H1 (cell line): ENCODE results near the gene ODAD3. TPM values are rescaled to one million over a fixed set of nuclear protein-coding genes. Genes with fewer than 3 reads are reported as not detected.

Source experiments
- CTCF ChIA-PET: fragments of 300-600 bp; sonication (Branson Sonifier 250); formaldehyde crosslinking; loops from one replicate; lab custom pipeline; 2021; ENCODE audit not compliant: partially characterized antibody; lab: Charles Lee
- POLR2A ChIA-PET: fragments of 300-600 bp; sonication (Branson Sonifier 250); formaldehyde crosslinking; loops from one replicate; lab custom pipeline; 2021; ENCODE audit warnings: inconsistent platforms; ENCODE audit not compliant: partially characterized antibody; lab: Charles Lee
- DNase-seq, 2 experiments: peaks; one replicate each; pipeline versions ENCODE4 v3.0.0 to v3.0.0-alpha.2; 2010 to 2022; ENCODE audit warnings: low spot score in 2 of 2, low read depth in 1 of 2, mixed read lengths in 1 of 2
- FAIRE-seq: peaks from 2 replicates; lab custom pipeline; 2011; peaks lifted over from hg19 to GRCh38; lab: Jason Lieb, UNC
- H2AFZ ChIP-seq: 2 replicates; pipeline ENCODE4 v1.8.1; 2012; ENCODE audit warnings: low read length, inconsistent platforms
- H2AK5ac ChIP-seq: 2 replicates; pipeline ENCODE4 v1.6.1; 2013; ENCODE audit warnings: low read depth, low read length
- H2BK120ac ChIP-seq: replicated peaks from 2 replicates; pipeline ENCODE3; 2013; ENCODE audit warnings: low read depth, low read length, inconsistent platforms
- H2BK12ac ChIP-seq: 2 replicates; pipeline ENCODE4 v1.6.1; 2013; ENCODE audit warnings: low read depth, low read length
- H2BK15ac ChIP-seq: 2 replicates; pipeline ENCODE4 v1.6.1; 2013; ENCODE audit warnings: low read length
- H2BK20ac ChIP-seq: 2 replicates; pipeline ENCODE4 v1.6.1; 2013; ENCODE audit warnings: low read length
- H2BK5ac ChIP-seq: 2 replicates; pipeline ENCODE4 v1.6.1; 2013; ENCODE audit warnings: low read depth, low read length
- H3K14ac ChIP-seq: 2 replicates; pipeline ENCODE4 v1.6.1; 2013; ENCODE audit warnings: inconsistent platforms; ENCODE audit not compliant: insufficient read length
- H3K18ac ChIP-seq: 2 replicates; pipeline ENCODE4 v1.6.1; 2013; ENCODE audit warnings: low read length; ENCODE audit errors: extremely low read depth
- H3K23ac ChIP-seq: 2 replicates; pipeline ENCODE4 v1.6.1; 2013; ENCODE audit warnings: inconsistent platforms; ENCODE audit not compliant: insufficient read length
- H3K23me2 ChIP-seq: 2 replicates; pipeline ENCODE4 v1.6.1; 2013; ENCODE audit warnings: low read depth, low read length
- H3K27ac ChIP-seq: 2 replicates; pipeline ENCODE4 v1.6.1; 2011; ENCODE audit warnings: low read depth, low read length, inconsistent platforms
- H3K27me3 ChIP-seq, 4 experiments: replicated peaks in 1 of 4; 1 replicate in 1 of 4; 2 replicates in 3 of 4; pipeline versions ENCODE4 v1.6.1 to v1.8.1; 2011 to 2013; ENCODE audit warnings: low read length in 3 of 4, mild to moderate bottlenecking in 3 of 4, inconsistent platforms in 2 of 4, mixed read lengths in 2 of 4, moderate library complexity in 1 of 4; ENCODE audit not compliant: control insufficient read depth in 3 of 4, insufficient read depth in 3 of 4; ENCODE audit errors: extremely low read depth in 1 of 4
- H3K36me3 ChIP-seq, 4 experiments: 2 replicates each; pipeline versions ENCODE4 v1.6.1 to v1.8.1; 2011 to 2013; ENCODE audit warnings: mild to moderate bottlenecking in 4 of 4, low read length in 3 of 4, moderate library complexity in 2 of 4, control low read depth in 1 of 4, inconsistent platforms in 1 of 4; ENCODE audit not compliant: insufficient read depth in 4 of 4, control insufficient read depth in 2 of 4
- H3K4ac ChIP-seq: replicated peaks from 2 replicates; pipeline ENCODE3; 2013; ENCODE audit warnings: low read length, low read depth, mixed read lengths, inconsistent platforms; ENCODE audit not compliant: insufficient read length
- H3K4me1 ChIP-seq, 4 experiments: replicated peaks in 1 of 4; 1 replicate in 1 of 4; 2 replicates in 3 of 4; pipeline versions ENCODE4 v1.6.1 to v1.8.1; 2011 to 2013; ENCODE audit warnings: low read length in 3 of 4, inconsistent platforms in 2 of 4, mixed read lengths in 1 of 4; ENCODE audit not compliant: insufficient read depth in 4 of 4, control insufficient read depth in 3 of 4
- H3K4me2 ChIP-seq, 2 experiments: 2 replicates each; pipeline versions ENCODE4 v1.6.1 to v1.8.1; 2011 to 2013; ENCODE audit warnings: low read depth in 2 of 2, low read length in 2 of 2, control low read depth in 1 of 2, inconsistent platforms in 1 of 2, mild to moderate bottlenecking in 1 of 2; ENCODE audit not compliant: insufficient read depth in 1 of 2
- H3K4me3 ChIP-seq, 4 experiments: fragments of 200-600, 300-600 bp in 1 of 4; sonication (generic), shearing (Covaris generic), sonication (Bioruptor Twin) in 1 of 4; 2 replicates each; pipeline versions ENCODE4 v1.5.1 to v1.8.1; 2011 to 2016; ENCODE audit warnings: low read length in 4 of 4, low read depth in 3 of 4, control low read depth in 2 of 4, inconsistent platforms in 2 of 4, mild to moderate bottlenecking in 2 of 4, mixed read lengths in 1 of 4, moderate library complexity in 1 of 4; ENCODE audit not compliant: insufficient read depth in 2 of 4; ENCODE audit errors: extremely low read depth in 1 of 4
- H3K56ac ChIP-seq: replicated peaks from 2 replicates; pipeline ENCODE3; 2013; ENCODE audit warnings: low read depth, mild to moderate bottlenecking, mixed read lengths, low read length, inconsistent platforms; ENCODE audit not compliant: insufficient read length
- H3K79me1 ChIP-seq: 2 replicates; pipeline ENCODE4 v1.6.1; 2013; ENCODE audit warnings: low read depth, low read length, control low read depth
- H3K79me2 ChIP-seq, 2 experiments: 2 replicates each; pipeline versions ENCODE4 v1.6.1 to v1.8.1; 2012 to 2013; ENCODE audit warnings: low read length in 2 of 2, mild to moderate bottlenecking in 2 of 2, inconsistent platforms in 1 of 2; ENCODE audit not compliant: insufficient read depth in 2 of 2, control insufficient read depth in 1 of 2
- H3K9ac ChIP-seq, 4 experiments: replicated peaks in 1 of 4; 1 replicate in 1 of 4; 2 replicates in 3 of 4; pipeline versions ENCODE4 v1.6.1 to v1.8.1; 2011 to 2013; ENCODE audit warnings: low read depth in 3 of 4, low read length in 3 of 4, control low read depth in 2 of 4, mild to moderate bottlenecking in 2 of 4, moderate library complexity in 2 of 4, inconsistent platforms in 1 of 4; ENCODE audit errors: extremely low read depth in 1 of 4
- H3K9me3 ChIP-seq, 2 experiments: 2 replicates each; pipeline versions ENCODE4 v1.6.1 to v1.8.1; 2012 to 2013; ENCODE audit warnings: mild to moderate bottlenecking in 2 of 2, moderate library complexity in 2 of 2, control low read depth in 1 of 2, inconsistent platforms in 1 of 2, low read depth in 1 of 2, low read length in 1 of 2, mixed read lengths in 1 of 2; ENCODE audit not compliant: insufficient read depth in 2 of 2
- H4K20me1 ChIP-seq, 2 experiments: replicated peaks in 1 of 2; 2 replicates each; pipeline versions ENCODE3 to v1.8.1; 2011 to 2013; ENCODE audit warnings: inconsistent platforms in 2 of 2, low read length in 2 of 2, mild to moderate bottlenecking in 1 of 2; ENCODE audit not compliant: insufficient read depth in 2 of 2, control insufficient read depth in 1 of 2
- H4K5ac ChIP-seq: 2 replicates; pipeline ENCODE4 v1.6.1; 2013; ENCODE audit warnings: low read length, low read depth, mixed read lengths, inconsistent platforms; ENCODE audit not compliant: insufficient read length
- H4K8ac ChIP-seq: 2 replicates; pipeline ENCODE4 v1.8.0; 2013; ENCODE audit warnings: mild to moderate bottlenecking, moderate library complexity, low read length, inconsistent platforms; ENCODE audit not compliant: insufficient read depth; ENCODE audit errors: extremely low read depth
- H4K91ac ChIP-seq: replicated peaks from 2 replicates; pipeline ENCODE3; 2013; ENCODE audit warnings: low read length, mixed read lengths, inconsistent platforms; ENCODE audit not compliant: insufficient read length
- RAD21 ChIP-seq, 2 experiments: IDR thresholded peaks in 1 of 2; conservative IDR thresholded peaks in 1 of 2; 2 replicates each; pipeline ENCODE4 v1.6.1; 2011; ENCODE audit warnings: low read depth in 2 of 2, low read length in 2 of 2, improper control_type of control experiment in 1 of 2, inconsistent platforms in 1 of 2, mild to moderate bottlenecking in 1 of 2, moderate library complexity in 1 of 2
- SP4 ChIP-seq: IDR thresholded peaks from 2 replicates; pipeline ENCODE4 v1.6.1; 2012; ENCODE audit warnings: low read length, inconsistent platforms
- WGBS, 2 experiments: shearing (Covaris generic) in 1 of 2; methylation state at CpG; one replicate each; pipeline versions ENCODE4 v1.1.6 to v1.1.7; 2013 to 2015; ENCODE audit warnings: low lambda C conversion rate in 2 of 2, mixed read lengths in 2 of 2, inconsistent platforms in 1 of 2, low coverage in 1 of 2, missing lambda C conversion rate in 1 of 2; ENCODE audit not compliant: insufficient replicate concordance in 2 of 2, insufficient coverage in 1 of 2, insufficient read length in 1 of 2; ENCODE audit errors: extremely low coverage in 1 of 2, missing lambda C conversion rate in 1 of 2; 5-methylcytosine and 5-hydroxymethylcytosine counted together
- polyA plus RNA-seq, 7 experiments: library from polyadenylated mRNA; depleted of rRNA in 3 of 7; stranded (reverse) in 5 of 7; unstranded in 2 of 7; fragments of >200 nt in 5 of 7; fragments of 200-250 nt in 2 of 7; gene quantifications; 1 replicate in 5 of 7; 2 replicates in 1 of 7; 4 replicates in 1 of 7; pipeline versions ENCODE4 v1.2.1 to v1.2.3, GENCODE V29; 2011 to 2013; ENCODE audit warnings: missing spikeins in 2 of 7, mixed read lengths in 2 of 7
- total RNA-seq: library from RNA; stranded (reverse); fragmentation: NEBNext Ultra II Directional; extraction: Animal tissue kit (Norgen Biotek cat#: 25700); gene quantifications from 2 replicates; pipeline ENCODE4 v1.2.1, GENCODE V29; 2021
- TF ChIP-seq, protein P1 (sequence below), 3 experiments: IDR thresholded peaks; 1 replicate in 2 of 3; 2 replicates in 1 of 3; pipeline versions ENCODE4 v1.5.1 to v1.6.1; 2011; ENCODE audit warnings: low read length in 3 of 3, mild to moderate bottlenecking in 3 of 3, inconsistent platforms in 2 of 3, low read depth in 1 of 3, moderate library complexity in 1 of 3; ENCODE audit not compliant: insufficient read depth in 1 of 3; ENCODE audit errors: control extremely low read depth in 1 of 3

ODAD3 gene
- total and polyA plus RNA-seq, 2 of the 8 experiments (the other 6 are each of a cell fraction or from before 2014, with no cell fraction given), result 2.1 to 2.2 TPM

DNA sequence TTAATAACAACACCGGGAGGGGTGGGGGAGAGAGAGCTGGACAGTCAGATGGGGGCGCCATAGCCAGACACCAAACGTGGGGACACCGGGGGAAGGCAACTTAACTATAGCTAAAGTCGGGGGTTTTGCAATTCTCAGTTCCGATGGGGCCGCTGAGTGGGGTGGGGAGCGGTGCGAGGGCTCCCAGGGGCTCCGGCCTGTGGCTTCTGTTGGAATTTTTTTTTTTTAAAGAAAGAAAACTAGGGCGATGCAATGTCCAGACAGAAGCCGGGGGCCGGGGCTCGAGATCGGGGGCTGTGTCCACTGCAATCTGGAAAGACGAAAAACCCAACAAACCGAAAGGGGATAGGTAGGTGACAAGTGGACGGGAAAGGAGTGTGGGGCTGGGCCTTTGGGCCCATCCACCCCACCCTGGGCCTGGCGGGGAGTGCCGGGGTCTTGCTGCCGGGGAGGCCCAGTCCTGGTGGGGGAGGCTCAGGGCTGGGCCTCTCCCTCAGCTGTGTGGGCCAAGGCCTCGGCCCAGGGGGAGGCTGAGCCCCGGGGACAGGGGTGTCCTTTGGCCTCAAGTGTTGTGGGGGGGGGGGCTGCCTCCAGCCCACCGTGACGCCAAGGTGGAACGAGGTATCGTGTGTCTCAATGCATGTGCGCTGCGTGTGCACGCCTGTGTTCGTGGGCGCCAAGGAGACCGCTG, 17.8 kb upstream of the ODAD3 start:
- Histone ChIP-seq H3K14ac (no peak overlapping the region), H2BK120ac (no peak overlapping the region), H3K56ac (no peak overlapping the region), H3K23ac (no peak overlapping the region), H2BK12ac (peak overlapping the region; percentile 99; the same call in 1 of the 2 replicates), H3K36me3 (peaks cover 6 to 22% (median 17%) of the 10 kb centered on the region in 4 experiments; a peak in 5 of 8 replicates), H3K23me2 (no peaks in the 10 kb centered on the region), H3K79me2 (no peaks in the 10 kb centered on the region), H4K5ac (no peak overlapping the region), H3K9ac (no peak overlapping the region), H4K20me1 (peaks cover 0 to 4% of the 10 kb centered on the region in 2 experiments), H2BK15ac (no peak overlapping the region), H3K79me1 (no peaks in the 10 kb centered on the region), H4K91ac (peak overlapping the region; percentile 96), H3K9me3 (no peaks in the 10 kb centered on the region), H3K27me3 (no peaks in the 10 kb centered on the region), H2AK5ac (no peak overlapping the region), H3K18ac (peak overlapping the region; percentile 34; the same call in 1 of the 2 replicates), H3K4me3 (peak overlapping the region in 1 of 4 experiments; percentile 36; a peak in 1 of 8 replicates), H3K4me1 (peaks cover 2 to 21% (median 7%) of the 10 kb centered on the region in 4 experiments), H3K4ac (no peak overlapping the region), H4K8ac (no peak overlapping the region; the same call in 1 of the 2 replicates)
- CTCF ChIA-PET, result interaction anchor here (0.6 to 2.3 kb wide), 20 partner anchors 10 to 301 kb away, joined by 3 to 22 read pairs (median 4); partner anchors contain the start of genes ELAVL3, EPOR and ODAD3
- no peak for DNase-seq
- 78% methylated on average over 30 of the region's 33 CpGs; no CpG with 5 or more reads in 1 of the 2 experiments for WGBS, 2 experiments
- POLR2A ChIA-PET, result interaction anchor here (0.6 to 2.7 kb wide), 12 partner anchors 10 to 931 kb away, joined by 3 to 14 read pairs (median 4); partner anchors contain the start of genes ELAVL3, ODAD3, PRKCSH and RGL3
- TF ChIP-seq, protein P1, sequence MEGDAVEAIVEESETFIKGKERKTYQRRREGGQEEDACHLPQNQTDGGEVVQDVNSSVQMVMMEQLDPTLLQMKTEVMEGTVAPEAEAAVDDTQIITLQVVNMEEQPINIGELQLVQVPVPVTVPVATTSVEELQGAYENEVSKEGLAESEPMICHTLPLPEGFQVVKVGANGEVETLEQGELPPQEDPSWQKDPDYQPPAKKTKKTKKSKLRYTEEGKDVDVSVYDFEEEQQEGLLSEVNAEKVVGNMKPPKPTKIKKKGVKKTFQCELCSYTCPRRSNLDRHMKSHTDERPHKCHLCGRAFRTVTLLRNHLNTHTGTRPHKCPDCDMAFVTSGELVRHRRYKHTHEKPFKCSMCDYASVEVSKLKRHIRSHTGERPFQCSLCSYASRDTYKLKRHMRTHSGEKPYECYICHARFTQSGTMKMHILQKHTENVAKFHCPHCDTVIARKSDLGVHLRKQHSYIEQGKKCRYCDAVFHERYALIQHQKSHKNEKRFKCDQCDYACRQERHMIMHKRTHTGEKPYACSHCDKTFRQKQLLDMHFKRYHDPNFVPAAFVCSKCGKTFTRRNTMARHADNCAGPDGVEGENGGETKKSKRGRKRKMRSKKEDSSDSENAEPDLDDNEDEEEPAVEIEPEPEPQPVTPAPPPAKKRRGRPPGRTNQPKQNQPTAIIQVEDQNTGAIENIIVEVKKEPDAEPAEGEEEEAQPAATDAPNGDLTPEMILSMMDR (IDR thresholded peaks at IDR 0.05; ENCODE audit: control extremely low read depth in 1 of 3, insufficient read depth in 1 of 3, low read depth in 1 of 3, low read length in 3 of 3), result peak; percentile 28 to 50 (median 32); a peak in 3 of 4 replicates
- TF ChIP-seq SP4 (no peak), RAD21 (IDR thresholded peaks at IDR 0.05 in 1 of 2, conservative IDR thresholded peaks at IDR 0.05 in 1 of 2; ENCODE audit: low read depth in 2 of 2, low read length in 2 of 2) (peak in 1 of 2 experiments; percentile 24; a peak in 1 of 4 replicates)
- TF ChIP-seq, all 59 proteins: peak for 2
- no peak for FAIRE-seq
- H3K27ac ChIP-seq, result no peak overlapping the region
- H2BK5ac ChIP-seq, result peak overlapping the region; percentile 97
- no peak overlapping the region for H3K4me2 ChIP-seq
- H2BK20ac ChIP-seq, result 0 out of 2 replicates have a peak overlapping the region, but pooled peaks have one; percentile 91
- no peak overlapping the region for H2AFZ ChIP-seq
